Stimulated activated naive CD4-positive, alpha-beta T cell (primary cell): ENCODE measurements around the gene PURB.
"Not testable (repeated sequence)": the region's sequence is repeated elsewhere in the genome, so short reads cannot be mapped to it uniquely, and the experiment has no call there.

Experiments
- DNase-seq, 6 experiments: peaks; one replicate each; lab custom pipeline; 2025; lab: John Stamatoyannopoulos, UW

PURB gene

DNA sequence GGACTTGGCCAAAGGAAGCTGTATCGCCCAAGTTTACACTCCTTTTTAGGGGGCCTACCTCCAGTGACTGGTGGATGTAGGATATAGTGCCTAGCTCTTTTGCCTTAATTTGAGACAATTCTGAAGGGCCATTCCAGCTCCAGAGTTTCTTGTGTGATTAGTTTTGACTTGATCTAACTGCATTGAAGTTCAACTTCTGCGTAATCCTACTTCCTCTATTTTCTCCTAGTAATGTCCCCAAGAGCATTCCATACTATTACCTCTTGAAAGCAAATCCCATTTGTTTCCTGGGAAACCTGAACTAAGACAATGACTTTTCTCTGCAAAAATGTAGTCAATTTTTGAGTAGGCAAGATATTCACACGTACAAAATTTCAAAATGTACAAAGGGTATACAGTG is 32.7 kb downstream of the PURB start:
- no peak for DNase-seq

DNA sequence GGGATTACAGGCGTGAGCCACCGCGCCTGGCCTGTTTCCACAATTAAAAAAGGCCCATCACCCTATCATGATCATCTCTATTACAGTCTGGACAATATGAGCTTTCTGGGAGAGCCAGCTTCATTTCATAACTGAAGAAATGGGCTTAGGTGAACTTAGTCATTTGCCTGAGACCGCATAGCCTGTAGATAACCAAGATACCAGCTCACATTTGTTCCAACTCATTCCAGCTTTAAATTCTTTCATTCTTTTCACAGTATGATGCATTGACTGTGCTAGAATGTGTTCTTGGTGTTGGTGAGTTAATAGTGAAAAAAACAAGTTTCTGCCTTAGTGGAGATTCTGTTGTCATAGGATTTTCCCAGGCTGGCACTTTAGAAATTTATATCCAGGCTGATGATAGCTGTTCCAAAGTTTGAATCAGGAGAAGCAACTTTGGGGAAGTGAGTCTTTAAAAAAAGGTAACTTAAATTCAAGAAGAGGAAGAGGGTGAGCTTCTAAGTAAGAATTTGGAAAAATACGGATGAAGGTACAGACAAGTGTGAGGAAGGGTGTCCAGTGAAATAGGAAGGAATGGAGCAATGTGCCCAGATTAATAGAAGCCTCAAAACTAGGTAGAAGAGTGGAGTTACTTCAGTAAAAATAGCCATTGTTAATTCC is 35.3 kb downstream of the PURB start:
- DNase-seq: no peak

DNA sequence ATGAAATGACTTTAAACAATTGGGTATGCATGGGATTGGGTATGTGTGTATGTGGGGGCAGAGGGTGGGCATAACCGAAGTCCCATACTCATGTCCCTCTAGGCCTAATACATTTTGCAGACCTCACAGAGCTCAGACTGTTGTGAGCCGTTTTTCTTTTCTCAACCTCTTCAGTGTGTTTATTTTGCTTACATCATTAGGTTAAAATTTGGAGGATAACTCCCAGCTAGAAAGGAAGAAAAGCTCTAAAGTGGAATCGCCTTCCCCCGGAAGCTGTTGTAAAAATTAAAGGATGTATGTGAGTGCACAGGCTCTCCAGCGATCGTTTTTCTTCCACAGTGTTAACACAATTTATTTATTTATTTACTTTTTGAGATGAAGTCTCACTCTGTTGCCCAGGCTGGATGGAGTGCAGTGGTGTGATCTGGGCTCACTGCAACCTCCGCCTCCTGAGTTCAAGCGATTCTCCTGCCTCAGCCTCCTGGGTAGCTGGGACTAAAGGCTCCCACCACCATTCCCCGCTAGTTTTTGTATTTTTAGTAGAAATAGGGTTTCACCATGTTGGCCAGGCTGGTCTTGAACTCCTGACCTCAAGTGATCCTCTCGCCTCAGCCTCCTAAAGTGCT is 36.0 kb downstream of the PURB start:
- no peak for DNase-seq

DNA sequence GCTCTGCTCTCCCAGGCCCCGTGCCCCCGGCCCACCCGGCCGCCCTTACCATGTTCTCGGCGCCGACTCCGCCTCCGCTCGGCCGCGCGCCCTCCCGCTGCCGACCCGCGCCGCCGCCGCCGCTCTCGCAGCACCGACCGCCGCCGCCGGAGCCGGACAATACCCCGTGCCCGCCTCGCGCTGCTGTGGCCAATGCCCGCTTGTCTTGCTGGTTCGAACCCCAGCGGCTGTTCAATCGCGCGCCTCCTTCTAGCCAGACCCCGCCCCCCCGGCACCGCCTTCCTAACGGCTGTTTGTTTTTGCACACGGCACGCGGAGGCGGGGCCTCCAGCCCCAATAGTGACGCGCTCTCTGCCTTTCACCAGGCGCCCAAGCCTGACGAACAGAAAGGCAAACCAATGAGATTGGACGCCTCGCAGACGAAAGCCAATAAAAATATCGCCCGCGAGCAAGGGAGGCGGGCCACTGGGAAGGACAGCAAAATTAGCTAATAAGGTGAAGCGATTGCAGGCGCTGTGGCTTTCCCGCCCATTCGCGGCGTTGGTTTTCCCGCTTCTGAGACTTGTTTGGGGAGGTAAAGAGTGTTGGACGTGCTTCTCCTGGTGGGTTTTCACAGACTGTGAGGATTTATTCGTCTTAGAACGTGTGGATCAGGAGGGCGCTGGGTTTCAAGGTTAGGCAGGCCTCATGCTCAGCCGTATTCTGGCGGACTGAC is 37.3 kb downstream of the PURB start, which contains the start of gene H2AZ2:
Gene H2AZ2, minus strand, starts transcription at position 168 of the 715 bp plus-strand sequence. Its CDS starts 116 bp downstream, at position 52.
- DNase-seq: peak; percentile 98 to 100 (median 99)

DNA sequence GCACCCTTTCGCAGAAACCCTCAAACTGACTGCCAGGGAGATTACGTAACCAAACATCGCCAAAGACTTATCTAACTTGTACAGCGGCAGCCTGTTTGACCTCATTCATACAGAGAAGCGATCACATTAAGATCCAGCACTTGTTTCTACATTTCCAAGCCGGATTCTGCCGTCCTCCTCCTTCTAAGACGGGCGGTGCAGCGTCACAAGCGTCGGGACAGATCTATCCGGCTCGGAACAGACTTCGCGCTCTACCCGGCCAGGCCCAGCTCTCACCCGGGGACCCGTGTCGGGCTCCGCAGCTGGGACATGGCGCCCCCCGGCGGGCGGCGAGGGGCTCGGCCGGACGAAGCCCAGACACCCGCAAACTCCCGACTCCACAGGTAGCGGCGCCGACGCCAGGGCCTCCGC is 37.8 kb downstream of the PURB start:
- DNase-seq: peak; percentile 84 to 99 (median 92)

DNA sequence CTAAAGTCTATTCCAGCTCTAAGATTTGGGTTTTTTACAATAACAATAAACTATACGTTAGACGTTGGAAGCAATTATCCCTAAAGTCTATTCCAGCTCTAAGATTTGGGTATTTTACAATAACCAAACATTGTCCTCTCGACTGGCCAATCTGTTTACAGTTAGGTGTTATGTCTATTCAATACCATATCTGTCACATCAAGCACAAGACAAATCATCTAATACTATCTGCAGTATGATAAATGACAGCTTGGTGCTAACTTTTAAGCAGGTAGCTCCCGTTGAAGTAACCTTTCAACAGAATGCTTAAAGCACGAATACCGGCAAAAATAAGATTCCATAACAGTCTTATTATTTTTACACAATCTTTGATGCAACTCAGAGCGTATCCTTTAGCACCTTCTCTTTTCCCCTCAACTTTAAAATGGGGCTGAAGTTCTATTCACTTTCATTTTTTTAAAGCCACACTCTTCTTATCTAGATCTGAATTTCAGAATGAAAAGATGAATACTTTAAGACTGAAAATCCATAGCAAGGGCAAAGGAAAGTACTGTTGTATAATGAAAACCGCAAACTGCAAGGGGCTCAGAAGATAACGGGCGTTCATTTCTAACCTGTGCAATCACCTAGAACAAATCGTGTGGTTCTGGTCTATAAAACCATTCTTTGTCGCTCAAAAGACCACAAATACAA is 38.4 kb downstream of the PURB start:
- DNase-seq: peak in 1 of 6 experiments; percentile 66

DNA sequence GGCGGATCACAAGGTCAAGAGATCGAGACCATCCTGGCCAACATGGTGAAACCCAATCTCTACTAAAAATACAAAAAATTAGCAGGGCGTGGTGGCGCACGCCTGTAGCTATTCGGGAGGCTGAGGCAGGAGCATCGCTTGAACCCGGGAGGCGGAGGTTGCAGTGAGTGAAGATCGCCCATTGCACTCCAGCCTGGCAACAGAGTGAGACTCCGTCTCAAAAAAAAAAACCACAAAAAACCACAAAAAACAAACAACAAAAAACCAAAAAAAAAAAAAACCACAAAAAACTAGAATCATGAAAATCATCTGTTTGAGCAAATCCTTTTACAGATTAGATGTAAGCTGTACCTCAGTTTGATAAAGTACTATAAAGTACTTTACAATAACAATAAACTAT is 38.9 kb downstream of the PURB start:
- peak in 3 of 6 experiments; percentile 28 to 65 (median 53) for DNase-seq

DNA sequence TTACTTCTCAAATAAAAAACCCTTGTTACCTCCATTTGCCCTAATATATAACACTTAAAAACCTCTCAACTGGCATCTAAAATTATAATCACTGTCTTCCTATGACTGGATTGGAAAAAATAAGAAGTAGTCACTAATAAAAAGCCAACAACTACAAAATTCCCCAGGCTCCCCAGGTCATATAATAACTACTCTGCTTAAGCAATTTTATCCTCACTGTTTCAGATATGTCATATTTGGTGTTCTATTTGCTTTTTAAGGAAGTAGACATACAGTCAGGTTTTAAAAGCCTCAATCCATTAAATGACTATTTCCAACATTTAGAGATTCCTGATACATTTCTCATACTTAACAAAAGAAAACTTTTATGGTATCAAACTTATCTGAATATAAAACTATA is 39.9 kb downstream of the PURB start:
- no peak for DNase-seq

DNA sequence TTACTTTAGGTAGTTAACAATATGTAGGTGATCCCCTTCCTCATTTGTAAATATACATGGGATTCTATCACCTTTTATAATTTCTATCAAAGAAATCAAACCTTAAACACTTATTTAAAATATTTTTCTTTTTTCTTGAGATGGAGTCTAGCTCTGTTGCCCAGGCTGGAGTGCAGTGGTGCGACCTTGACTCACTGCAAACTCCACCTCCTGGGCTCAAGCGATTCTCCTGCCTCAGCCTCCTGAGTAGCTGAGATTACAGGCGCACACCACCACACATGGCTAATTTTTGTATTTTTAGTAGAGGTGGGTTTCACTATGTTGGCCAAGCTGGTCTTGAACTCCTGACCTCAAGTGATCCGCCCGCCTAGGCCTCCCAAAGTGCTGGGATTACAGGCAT is 41.9 kb downstream of the PURB start:
- DNase-seq: not testable (repeated sequence)

DNA sequence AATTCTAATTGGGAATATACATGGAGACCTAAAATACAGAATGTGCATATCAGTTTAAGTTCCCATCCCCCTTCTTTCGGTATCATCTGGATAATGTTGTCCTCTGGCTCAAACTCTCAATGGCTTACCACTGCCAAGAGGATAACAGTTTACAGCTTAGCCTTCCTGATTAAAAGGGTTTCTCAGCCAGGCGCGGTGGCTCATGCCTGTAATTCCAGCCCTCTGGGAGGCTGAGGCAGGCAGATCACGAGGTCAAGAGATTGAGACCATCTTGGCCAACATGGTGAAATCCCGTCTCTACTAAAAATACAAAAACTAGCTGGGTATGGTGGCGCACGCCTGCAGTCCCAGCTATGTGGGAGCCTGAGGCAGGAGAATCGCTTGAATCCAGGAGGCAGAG is 42.7 kb downstream of the PURB start:
- DNase-seq: not testable (repeated sequence)

DNA sequence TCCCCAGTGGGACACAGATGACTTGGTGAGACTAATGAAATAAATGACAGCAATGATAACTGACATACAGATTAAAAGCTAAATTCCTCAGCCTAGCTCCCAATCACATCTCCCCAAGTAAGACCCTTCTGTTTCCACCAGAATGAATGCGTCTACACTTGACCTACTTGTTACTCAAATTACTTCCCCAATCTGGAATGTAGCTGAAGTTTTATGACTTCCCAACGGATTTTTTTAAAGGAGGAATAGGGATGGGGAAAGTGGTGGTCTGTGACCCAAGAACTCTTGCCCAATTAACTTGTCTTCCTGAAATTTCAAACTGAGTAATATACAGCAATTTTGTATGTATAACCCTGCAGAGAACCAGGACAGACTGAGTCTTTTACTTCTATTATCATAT is 46.6 kb downstream of the PURB start:
- DNase-seq: no peak

DNA sequence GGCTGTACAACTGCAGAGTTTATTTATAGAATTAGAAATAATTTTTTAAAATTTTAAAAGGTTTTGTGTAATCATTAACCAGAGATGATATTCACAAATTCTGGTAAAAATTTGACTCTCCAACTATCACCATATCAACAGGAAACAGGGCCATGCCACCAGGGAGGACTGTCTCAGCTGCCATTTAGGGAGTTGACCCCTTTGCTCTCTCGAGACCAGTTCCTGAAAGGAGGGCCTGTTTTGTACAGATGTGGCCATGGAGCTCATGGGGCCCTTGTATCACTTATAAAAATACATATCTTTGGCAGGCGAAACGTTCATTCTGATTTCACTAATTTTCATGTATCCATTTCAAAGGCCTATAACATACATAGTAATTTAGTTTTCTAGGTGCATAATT is 57.8 kb downstream of the PURB start:
- DNase-seq: no peak
